IMR-90 (cell line): ENCODE results near the gene APIP. TPM values are rescaled to one million over a fixed set of nuclear protein-coding genes. Genes with fewer than 3 reads are reported as not detected.
A peak's percentile ranks its signal among the peaks of the same experiment; 100 is the strongest.

ENCODE experiments used
- ATAC-seq: fragments of 200-7000 bp; cut with Tn5 transposase; 2 replicates; pipeline ENCODE4 v1.9.1; 2020; ENCODE audit warnings: low read depth, mild to moderate bottlenecking, moderate library complexity
- BruUV-seq: library from RNA; stranded (reverse); fragments of 400-500 nt; replicated peaks from 2 replicates; lab custom pipeline; 2021; lab: Mats Ljungman, UMichigan
- CTCF ChIA-PET: fragments of 300-600 bp; formaldehyde crosslinking; extraction: SDS; loops from one replicate; lab custom pipeline; 2021; ENCODE audit warnings: antibody characterized with exemption; lab: Yijun Ruan, JAX
- POLR2A ChIA-PET: fragments of 300-600 bp; sonication (Branson Sonifier 250); formaldehyde crosslinking; loops from one replicate; lab custom pipeline; 2022; ENCODE audit warnings: antibody characterized with exemption; ENCODE audit not compliant: unreplicated experiment; lab: Charles Lee
- DNase-seq: peaks from one replicate; pipeline ENCODE4 v3.0.0; 2013
- H2AFZ ChIP-seq: replicated peaks from 2 replicates; pipeline ENCODE3; 2013; ENCODE audit warnings: low read length, mild to moderate bottlenecking; ENCODE audit not compliant: poor library complexity
- H2AK5ac ChIP-seq: 2 replicates; pipeline ENCODE4 v1.6.1; 2013; ENCODE audit warnings: low read depth, low read length, inconsistent platforms
- H2AK9ac ChIP-seq: replicated peaks from 2 replicates; pipeline ENCODE3; 2013; ENCODE audit warnings: mild to moderate bottlenecking, low read depth, low read length, moderate library complexity; ENCODE audit not compliant: poor library complexity
- H2BK120ac ChIP-seq: 2 replicates; pipeline ENCODE4 v1.6.1; 2013; ENCODE audit warnings: low read depth, low read length, inconsistent platforms
- H2BK15ac ChIP-seq: 3 replicates; pipeline ENCODE4 v1.6.1; 2013; ENCODE audit warnings: low read depth, low read length, inconsistent platforms
- H2BK20ac ChIP-seq: 2 replicates; pipeline ENCODE4 v1.6.1; 2013; ENCODE audit warnings: low read depth, mild to moderate bottlenecking, inconsistent platforms, low read length, moderate library complexity
- H2BK5ac ChIP-seq: 2 replicates; pipeline ENCODE4 v1.6.1; 2013; ENCODE audit warnings: mild to moderate bottlenecking, low read depth, low read length, inconsistent platforms; ENCODE audit not compliant: poor library complexity, severe bottlenecking
- H3K14ac ChIP-seq: replicated peaks from 2 replicates; pipeline ENCODE4 v1.6.1; 2013; ENCODE audit warnings: low read depth, low read length, inconsistent platforms
- H3K18ac ChIP-seq: 2 replicates; pipeline ENCODE4 v1.6.1; 2013; ENCODE audit warnings: low read depth, low read length, control low read depth
- H3K23ac ChIP-seq: 2 replicates; pipeline ENCODE4 v1.6.1; 2013; ENCODE audit warnings: low read depth, low read length, inconsistent platforms
- H3K27ac ChIP-seq: 2 replicates; pipeline ENCODE4 v1.5.1; 2013; ENCODE audit warnings: mild to moderate bottlenecking, control low read depth, low read length; ENCODE audit not compliant: insufficient read depth
- H3K27me3 ChIP-seq: 2 replicates; pipeline ENCODE4 v1.6.1; 2013; ENCODE audit warnings: low read length; ENCODE audit not compliant: control insufficient read depth, insufficient read depth
- H3K36me3 ChIP-seq: 2 replicates; pipeline ENCODE4 v1.6.1; 2013; ENCODE audit warnings: low read length, mixed read lengths; ENCODE audit not compliant: control insufficient read depth, insufficient read depth
- H3K4ac ChIP-seq: 2 replicates; pipeline ENCODE4 v1.6.1; 2013; ENCODE audit warnings: low read depth, low read length, inconsistent platforms
- H3K4me1 ChIP-seq: 2 replicates; pipeline ENCODE4 v1.6.1; 2013; ENCODE audit warnings: low read length, mixed read lengths; ENCODE audit not compliant: control insufficient read depth, insufficient read depth
- H3K4me2 ChIP-seq: 2 replicates; pipeline ENCODE4 v1.6.1; 2013; ENCODE audit warnings: low read depth, mild to moderate bottlenecking, control low read depth, low read length, moderate library complexity
- H3K4me3 ChIP-seq: 2 replicates; pipeline ENCODE4 v1.5.1; 2013; ENCODE audit warnings: low read depth, mild to moderate bottlenecking, control low read depth, low read length, moderate library complexity; ENCODE audit not compliant: insufficient read depth
- H3K56ac ChIP-seq: 2 replicates; pipeline ENCODE4 v1.6.1; 2013; ENCODE audit warnings: low read length, inconsistent platforms; ENCODE audit not compliant: insufficient read depth; ENCODE audit errors: extremely low read depth
- H3K79me1 ChIP-seq, 2 experiments: 2 replicates each; pipeline ENCODE4 v1.6.1; 2013; ENCODE audit warnings: low read length in 2 of 2, inconsistent platforms in 1 of 2, low read depth in 1 of 2
- H3K9ac ChIP-seq: 2 replicates; pipeline ENCODE4 v1.6.1; 2013; ENCODE audit warnings: low read depth, low read length, control low read depth
- H3K9me1 ChIP-seq: 2 replicates; pipeline ENCODE4 v1.6.1; 2013; ENCODE audit warnings: low read length, inconsistent platforms; ENCODE audit not compliant: insufficient read depth
- H3K9me3 ChIP-seq: 2 replicates; pipeline ENCODE4 v1.6.1; 2013; ENCODE audit warnings: low read length; ENCODE audit not compliant: control insufficient read depth, insufficient read depth
- H4K20me1 ChIP-seq: 2 replicates; pipeline ENCODE4 v1.6.1; 2013; ENCODE audit warnings: low read length, inconsistent platforms; ENCODE audit not compliant: insufficient read depth
- H4K5ac ChIP-seq: 2 replicates; pipeline ENCODE4 v1.6.1; 2013; ENCODE audit warnings: mild to moderate bottlenecking, low read depth, low read length, control low read depth
- H4K8ac ChIP-seq, 2 experiments: 2 replicates each; pipeline ENCODE4 v1.6.1; 2013; ENCODE audit warnings: low read depth in 2 of 2, low read length in 2 of 2, control low read depth in 1 of 2, inconsistent platforms in 1 of 2
- H4K91ac ChIP-seq: 2 replicates; pipeline ENCODE4 v1.6.1; 2013; ENCODE audit warnings: low read depth, low read length, inconsistent platforms; ENCODE audit not compliant: insufficient read depth
- BHLHE40 ChIP-seq: fragments of 150-350 bp; IDR thresholded peaks from 2 replicates; pipeline ENCODE4 v1.6.1; 2016; ENCODE audit warnings: mild to moderate bottlenecking, low read depth, low read length
- CEBPB ChIP-seq: IDR thresholded peaks from 2 replicates; pipeline ENCODE4 v1.6.1; 2012; ENCODE audit warnings: low read depth, low read length, improper control_type of control experiment
- CHD1 ChIP-seq: IDR thresholded peaks from 2 replicates; pipeline ENCODE4 v1.6.1; 2012; ENCODE audit warnings: low read depth, low read length, improper control_type of control experiment
- CTCF ChIP-seq: conservative IDR thresholded peaks from 2 replicates; pipeline ENCODE4 v1.5.1; 2012; ENCODE audit warnings: mild to moderate bottlenecking, low read depth, low read length, improper control_type of control experiment
- MAFK ChIP-seq: IDR thresholded peaks from 2 replicates; pipeline ENCODE4 v1.6.1; 2012; ENCODE audit warnings: low read depth, low read length, improper control_type of control experiment
- MAZ ChIP-seq: IDR thresholded peaks from 2 replicates; pipeline ENCODE4 v1.6.1; 2012; ENCODE audit warnings: low read depth, mild to moderate bottlenecking, low read length, improper control_type of control experiment, moderate library complexity, borderline replicate concordance
- MXI1 ChIP-seq: IDR thresholded peaks from 2 replicates; pipeline ENCODE4 v1.6.1; 2012; ENCODE audit warnings: low read depth, mild to moderate bottlenecking, low read length, moderate library complexity, borderline replicate concordance
- NFE2L2 ChIP-seq: fragments of 150-350 bp; IDR thresholded peaks from 2 replicates; pipeline ENCODE4 v1.6.1; 2016; ENCODE audit warnings: low read depth, mild to moderate bottlenecking, low read length
- POLR2A ChIP-seq: IDR thresholded peaks from 2 replicates; pipeline ENCODE4 v1.6.1; 2012; ENCODE audit warnings: mild to moderate bottlenecking, low read depth, low read length
- RAD21 ChIP-seq: IDR thresholded peaks from 2 replicates; pipeline ENCODE4 v1.6.1; 2012; ENCODE audit warnings: low read length, improper control_type of control experiment
- RCOR1 ChIP-seq: IDR thresholded peaks from 2 replicates; pipeline ENCODE4 v1.6.1; 2012; ENCODE audit warnings: mild to moderate bottlenecking, low read length, improper control_type of control experiment; ENCODE audit not compliant: insufficient replicate concordance
- RFX5 ChIP-seq: IDR thresholded peaks from 2 replicates; pipeline ENCODE4 v1.8.0; 2012; ENCODE audit warnings: low read depth, mild to moderate bottlenecking, low read length, moderate library complexity
- SMC3 ChIP-seq: fragments of 150-350 bp; IDR thresholded peaks from 2 replicates; pipeline ENCODE4 v1.6.1; 2016; ENCODE audit warnings: low read depth, mild to moderate bottlenecking, antibody characterized with exemption, low read length, moderate library complexity
- USF2 ChIP-seq: fragments of 150-350 bp; IDR thresholded peaks from 2 replicates; pipeline ENCODE4 v1.6.1; 2017; ENCODE audit warnings: mild to moderate bottlenecking, antibody characterized with exemption, low read length, low read depth
- WGBS, 2 experiments: methylation state at CpG; one replicate each; pipeline versions ENCODE4 v1.1.5 to v1.1.7; 2013; ENCODE audit warnings: missing lambda C conversion rate in 2 of 2; ENCODE audit not compliant: insufficient read length in 1 of 2; ENCODE audit errors: extremely low coverage in 2 of 2; 5-methylcytosine and 5-hydroxymethylcytosine counted together
- dilution Hi-C: fragments of 300-500 bp; cut with HindIII; formaldehyde crosslinking; loops from one replicate; pipeline ENCODE4 v1.14.3; 2018; ENCODE audit warnings: low sequenced_read_pairs; ENCODE audit not compliant: unreplicated experiment
- in situ Hi-C: fragments of 300-500 bp; cut with MboI; formaldehyde crosslinking; loops from 3 replicates; pipeline ENCODE4 v1.14.3; 2019; ENCODE audit warnings: low sequenced_read_pairs, inconsistent platforms, mixed read lengths
- intact Hi-C: fragments of 100-400 bp; cut with micrococcal nuclease; formaldehyde crosslinking; loops from 2 replicates; pipeline ENCODE4 v1.10.0; 2022
- polyA plus RNA-seq, 3 experiments: library from polyadenylated mRNA; depleted of rRNA; stranded (reverse); fragments of >200 nt; gene quantifications; 2 replicates each; pipeline ENCODE4 v1.2.3, GENCODE V29; 2012; ENCODE audit warnings: low replicate concordance in 1 of 3
- total RNA-seq: library from RNA; depleted of rRNA; stranded (reverse); fragments of >200 nt; gene quantifications from 2 replicates; pipeline ENCODE4 v1.2.3, GENCODE V29; 2012

The APIP gene
- total and polyA plus RNA-seq, 2 of the 4 experiments (the other 2 are of a cell fraction) = 9.9 to 16.6 TPM

GRCh38 chr11:34929794-34930763 lies 13.9 kb upstream of the APIP start:
- H3K4me1 ChIP-seq = peaks cover 8% of the 10 kb centered on the region
- peak overlapping the region; percentile 17; the same call in 1 of the 2 replicates for H4K91ac ChIP-seq
- in situ Hi-C loops (no loop called here), intact Hi-C loops (loop anchor here (5.0 to 10.0 kb wide), 4 partner anchors 67 to 375 kb away; no protein-coding TSS in a partner anchor), dilution Hi-C loops (no loop called here)
- no peak overlapping the region for H4K5ac ChIP-seq
- H3K9me3 ChIP-seq = no peaks in the 10 kb centered on the region
- POLR2A ChIA-PET = interaction anchor here (0.7 kb wide), 1 partner anchor 71 kb away, joined by 3 read pairs; no protein-coding TSS in a partner anchor
- no peak overlapping the region; the same call in 1 of the 2 replicates for H3K18ac ChIP-seq
- no peak overlapping the region for H2AK9ac ChIP-seq
- H3K4me2 ChIP-seq = no peak overlapping the region
- H3K27me3 ChIP-seq = no peaks in the 10 kb centered on the region
- H3K79me1 ChIP-seq = peaks cover 24 to 47% of the 10 kb centered on the region in 2 experiments
- H2BK20ac ChIP-seq = peak overlapping the region; percentile 43; the same call in 1 of the 2 replicates
- WGBS, 2 experiments = 93% methylated on average over 3 of the region's 11 CpGs; no CpG with 5 or more reads in 1 of the 2 experiments
- H3K36me3 ChIP-seq = no peaks in the 10 kb centered on the region; the same call in 1 of the 2 replicates
- no peak overlapping the region for H3K4me3 ChIP-seq
- no peak overlapping the region for H3K27ac ChIP-seq
- peak overlapping the region; percentile 16 to 55; a peak in 2 of 4 replicates for H4K8ac ChIP-seq
- peak overlapping the region; percentile 54; the same call in 1 of the 2 replicates for H3K4ac ChIP-seq
- no peak overlapping the region for H2AFZ ChIP-seq
- H3K56ac ChIP-seq = no peak overlapping the region
- H3K23ac ChIP-seq = no peak overlapping the region
- DNase-seq (no peak), ATAC-seq (no peak)
- peak overlapping the region; percentile 17 for H2BK120ac ChIP-seq
- peak overlapping the region; percentile 7; the same call in 1 of the 2 replicates for H3K14ac ChIP-seq
- no peak overlapping the region for H2BK5ac ChIP-seq
- peak overlapping the region; percentile 25; the same call in 1 of the 2 replicates for H2AK5ac ChIP-seq
- no peaks in the 10 kb centered on the region; the same call in 1 of the 2 replicates for H4K20me1 ChIP-seq
- H3K9me1 ChIP-seq = no peaks in the 10 kb centered on the region
- CTCF ChIA-PET = no interaction called here
- no peak overlapping the region for H3K9ac ChIP-seq
- BruUV-seq = no TSS peak
- peak overlapping the region; percentile 48; the same call in 1 of the 3 replicates for H2BK15ac ChIP-seq
- TF ChIP-seq MAFK (no peak), RFX5 (no peak), MAZ (no peak), SMC3 (no peak), POLR2A (no peak), RCOR1 (no peak), USF2 (no peak), CTCF (no peak), RAD21 (no peak), CEBPB (no peak), BHLHE40 (no peak), CHD1 (no peak), MXI1 (no peak), NFE2L2 (no peak)
